Measurements from ENCODE around the gene CARD16. TPM values are rescaled to one million over a fixed set of nuclear protein-coding genes. Genes with fewer than 3 reads are reported as not detected.

CARD16 gene
- total and polyA plus RNA-seq, 2 donors (not counting 1 experiment from before 2014, with no cell fraction given): 25.0 to 30.1 TPM

DNA sequence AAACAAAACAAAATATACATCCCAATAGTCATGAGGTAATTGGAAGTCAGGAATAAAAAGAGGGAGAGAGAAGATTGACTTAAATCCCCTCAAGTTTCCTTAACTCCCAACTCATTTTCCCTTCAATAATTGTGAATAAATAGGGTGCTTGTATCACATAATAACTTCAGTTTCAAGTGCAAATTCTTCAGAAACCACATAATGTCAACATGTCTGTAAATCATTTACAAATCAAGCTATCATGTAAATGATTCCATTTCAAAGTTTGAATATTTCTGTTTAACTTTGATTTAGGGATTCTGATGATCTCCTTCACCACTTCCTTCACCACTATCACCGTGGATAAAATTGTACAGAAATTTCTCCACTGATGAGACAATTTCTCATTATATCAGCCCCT, 45.4 kb downstream of the CARD16 start:
- H3K27me3 Mint-ChIP-seq: no peaks in the 10 kb centered on the region
- H3K4me3 Mint-ChIP-seq: no peak overlapping the region
- H3K27ac ChIP-seq (ENCODE audit: low read length in 2 of 2): no peak overlapping the region
- ATAC-seq (ENCODE audit: low read depth) (no peak), DNase-seq (no peak)
- no peak overlapping the region for H3K4me2 ChIP-seq (replicated peaks; ENCODE audit: low read depth, low read length, poor library complexity, severe bottlenecking)
- no peaks in the 10 kb centered on the region for H3K79me2 ChIP-seq (ENCODE audit: control insufficient read depth, insufficient read depth, low read length)
- no peaks in the 10 kb centered on the region for H3K4me1 ChIP-seq (ENCODE audit: control insufficient read depth in 2 of 2, insufficient read depth in 2 of 2, low read length in 2 of 2)
- H3K9me3 ChIP-seq (ENCODE audit: control extremely low read depth in 1 of 3, control insufficient read depth in 2 of 3, insufficient read depth in 1 of 3, low read length in 2 of 3): peaks cover 0 to 2% (median 0%) of the 10 kb centered on the region in 3 donors
- H2AFZ ChIP-seq (ENCODE audit: insufficient read depth, low read depth, low read length, poor library complexity, severe bottlenecking): no peak overlapping the region
- CTCF ChIA-PET: interaction anchor here (1.3 kb wide), 1 partner anchor 391 kb away, joined by 3 read pairs; no protein-coding TSS in a partner anchor
- no peak overlapping the region for H3K4me3 ChIP-seq (ENCODE audit: control extremely low read depth in 1 of 5, extremely low read depth in 1 of 5, insufficient read depth in 1 of 5, low read depth in 2 of 5, low read length in 4 of 5)
- intact Hi-C loops (cut with micrococcal nuclease): loop anchor here (1.0 to 2.0 kb wide), 2 partner anchors 53 to 390 kb away; no protein-coding TSS in a partner anchor
- H3K27me3 ChIP-seq (replicated peaks in 1 of 4; ENCODE audit: control extremely low read depth in 1 of 4, control insufficient read depth in 3 of 4, insufficient read depth in 4 of 4, low read length in 3 of 4): no peaks in the 10 kb centered on the region
- H3K27ac Mint-ChIP-seq: no peak overlapping the region
- no peaks in the 10 kb centered on the region for H3K9me3 Mint-ChIP-seq (ENCODE audit: insufficient read depth)
- POLR2A ChIA-PET: no interaction called here
- TF ChIP-seq, protein P1, sequence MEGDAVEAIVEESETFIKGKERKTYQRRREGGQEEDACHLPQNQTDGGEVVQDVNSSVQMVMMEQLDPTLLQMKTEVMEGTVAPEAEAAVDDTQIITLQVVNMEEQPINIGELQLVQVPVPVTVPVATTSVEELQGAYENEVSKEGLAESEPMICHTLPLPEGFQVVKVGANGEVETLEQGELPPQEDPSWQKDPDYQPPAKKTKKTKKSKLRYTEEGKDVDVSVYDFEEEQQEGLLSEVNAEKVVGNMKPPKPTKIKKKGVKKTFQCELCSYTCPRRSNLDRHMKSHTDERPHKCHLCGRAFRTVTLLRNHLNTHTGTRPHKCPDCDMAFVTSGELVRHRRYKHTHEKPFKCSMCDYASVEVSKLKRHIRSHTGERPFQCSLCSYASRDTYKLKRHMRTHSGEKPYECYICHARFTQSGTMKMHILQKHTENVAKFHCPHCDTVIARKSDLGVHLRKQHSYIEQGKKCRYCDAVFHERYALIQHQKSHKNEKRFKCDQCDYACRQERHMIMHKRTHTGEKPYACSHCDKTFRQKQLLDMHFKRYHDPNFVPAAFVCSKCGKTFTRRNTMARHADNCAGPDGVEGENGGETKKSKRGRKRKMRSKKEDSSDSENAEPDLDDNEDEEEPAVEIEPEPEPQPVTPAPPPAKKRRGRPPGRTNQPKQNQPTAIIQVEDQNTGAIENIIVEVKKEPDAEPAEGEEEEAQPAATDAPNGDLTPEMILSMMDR (IDR thresholded peaks at IDR 0.05): no peak
- H3K36me3 ChIP-seq (replicated peaks in 1 of 2; ENCODE audit: control extremely low read depth in 1 of 2, control insufficient read depth in 1 of 2, extremely low read depth in 1 of 2, insufficient read depth in 2 of 2, low read length in 1 of 2): no peaks in the 10 kb centered on the region
- no peak overlapping the region for H3K9ac ChIP-seq (ENCODE audit: low read length)
- WGBS (ENCODE audit: insufficient coverage): no CpG with 5 or more reads among the region's 1 CpG
- no peaks in the 10 kb centered on the region for H4K20me1 ChIP-seq (ENCODE audit: control insufficient read depth, insufficient read depth, low read length, poor library complexity, severe bottlenecking)
- H3K4me1 Mint-ChIP-seq: peaks cover 5% of the 10 kb centered on the region

DNA sequence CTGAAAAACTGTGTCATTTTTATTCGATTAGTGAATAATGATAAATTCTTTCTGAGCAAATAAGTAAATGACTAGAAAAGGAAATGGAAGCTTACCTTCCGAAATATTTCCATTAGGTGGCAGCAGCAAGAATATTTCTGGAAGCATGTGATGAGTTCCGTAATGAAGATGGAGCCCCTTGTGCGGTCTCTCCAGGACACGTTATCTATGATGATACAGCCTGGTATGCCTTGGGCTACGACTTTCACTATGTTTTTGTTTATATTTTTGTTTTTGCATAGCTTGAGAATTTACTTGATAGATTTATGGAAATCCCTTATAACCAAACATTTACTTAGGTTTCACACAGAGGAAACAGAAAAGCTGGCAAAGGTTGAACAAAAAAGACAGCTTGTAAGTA, 47.8 kb downstream of the CARD16 start:
- H3K9me3 Mint-ChIP-seq (ENCODE audit: insufficient read depth): no peaks in the 10 kb centered on the region
- CTCF ChIA-PET: interaction anchor here (1.7 to 1.9 kb wide), 2 partner anchors 10 to 388 kb away, joined by 4 to 5 read pairs; no protein-coding TSS in a partner anchor

More for the DNA sequence above, 47.8 kb downstream of the CARD16 start:
- Histone ChIP-seq H3K4me3 (ENCODE audit: control extremely low read depth in 1 of 5, extremely low read depth in 1 of 5, insufficient read depth in 1 of 5, low read depth in 2 of 5, low read length in 4 of 5) (no peak overlapping the region), H3K4me2 (replicated peaks; ENCODE audit: low read depth, low read length, poor library complexity, severe bottlenecking) (no peak overlapping the region), H3K27ac (ENCODE audit: low read length in 2 of 2) (no peak overlapping the region), H2AFZ (ENCODE audit: insufficient read depth, low read depth, low read length, poor library complexity, severe bottlenecking) (no peak overlapping the region), H3K4me1 (ENCODE audit: control insufficient read depth in 2 of 2, insufficient read depth in 2 of 2, low read length in 2 of 2) (no peaks in the 10 kb centered on the region), H3K79me2 (ENCODE audit: control insufficient read depth, insufficient read depth, low read length) (no peaks in the 10 kb centered on the region), H3K9me3 (ENCODE audit: control extremely low read depth in 1 of 3, control insufficient read depth in 2 of 3, insufficient read depth in 1 of 3, low read length in 2 of 3) (peaks cover 0 to 3% (median 0%) of the 10 kb centered on the region in 3 donors), H3K9ac (ENCODE audit: low read length) (no peak overlapping the region), H3K27me3 (replicated peaks in 1 of 4; ENCODE audit: control extremely low read depth in 1 of 4, control insufficient read depth in 3 of 4, insufficient read depth in 4 of 4, low read length in 3 of 4) (no peaks in the 10 kb centered on the region), H4K20me1 (ENCODE audit: control insufficient read depth, insufficient read depth, low read length, poor library complexity, severe bottlenecking) (no peaks in the 10 kb centered on the region), H3K36me3 (replicated peaks in 1 of 2; ENCODE audit: control extremely low read depth in 1 of 2, control insufficient read depth in 1 of 2, extremely low read depth in 1 of 2, insufficient read depth in 2 of 2, low read length in 1 of 2) (no peaks in the 10 kb centered on the region)
- Mint-ChIP-seq H3K27me3 (peaks cover 1% of the 10 kb centered on the region), H3K27ac (no peak overlapping the region), H3K4me1 (peaks cover 5% of the 10 kb centered on the region), H3K4me3 (no peak overlapping the region)
- TF ChIP-seq, protein P1 (IDR thresholded peaks at IDR 0.05): no peak
- no peak for TF ChIP-seq EZH2 (IDR thresholded peaks at IDR 0.05; ENCODE audit: borderline replicate concordance, insufficient read depth, low read depth, low read length, poor library complexity, severe bottlenecking)
- ATAC-seq (ENCODE audit: low read depth): no peak
- 100% methylated on average over 1 of the region's 6 CpGs for WGBS (ENCODE audit: insufficient coverage)
- intact Hi-C loops (cut with micrococcal nuclease): no loop called here
- POLR2A ChIA-PET: no interaction called here
- DNase-seq: no peak

Measured in B cell (primary cell).